ENCODE measurements around the gene ERCC6L2. TPM values are rescaled to one million over a fixed set of nuclear protein-coding genes. Genes with fewer than 3 reads are reported as not detected.

The ERCC6L2 gene
- polyA plus RNA-seq (2013, experiment 1 of 2) = 22.0 TPM
- 23.6 TPM for polyA plus RNA-seq (2013, experiment 2 of 2)

DNA sequence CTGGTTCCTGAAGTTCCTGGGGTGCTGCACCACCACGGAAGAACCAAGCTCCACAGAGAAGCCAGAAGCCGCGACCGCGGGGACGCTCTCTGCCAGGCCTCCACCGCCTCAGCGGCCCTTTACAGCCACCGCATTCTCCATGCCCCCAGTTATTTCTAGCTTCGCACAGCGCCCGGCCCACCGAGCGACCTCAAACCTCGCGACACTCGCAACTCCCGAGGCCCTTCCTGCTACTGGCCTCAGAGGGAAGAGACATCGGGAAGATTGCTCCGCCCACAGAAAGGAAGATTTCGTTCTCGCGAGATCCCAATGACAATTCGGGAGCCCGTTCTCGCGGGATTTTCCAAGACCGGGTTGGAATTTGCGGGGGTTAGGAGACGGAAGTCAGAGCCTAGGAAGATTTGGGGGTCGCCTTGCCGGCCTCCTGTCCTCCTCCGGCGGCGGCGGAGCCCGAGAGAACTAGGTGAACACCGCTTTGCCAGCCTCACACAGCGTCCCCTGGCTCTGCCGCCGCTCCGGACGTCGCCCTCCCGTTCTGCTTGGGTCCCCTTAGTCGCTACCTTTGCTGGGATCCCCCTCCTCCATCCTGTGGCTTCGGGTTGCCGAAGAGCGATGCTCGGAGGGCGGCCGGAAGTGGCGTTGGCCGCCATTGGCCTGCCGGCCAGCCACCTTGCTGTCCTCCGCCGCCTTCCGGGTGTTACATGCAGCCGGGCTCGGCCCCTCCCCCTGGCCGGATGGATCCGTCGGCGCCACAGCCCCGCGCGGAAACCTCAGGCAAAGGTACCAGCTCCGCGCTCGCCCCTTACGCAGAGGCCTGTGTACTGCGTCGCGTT is at the start of gene ERCC6L2:
Gene ERCC6L2, plus strand, starts transcription at position 387 of the 833 bp plus-strand sequence. Its CDS starts 348 bp downstream, at position 735.
- Histone ChIP-seq H3K4me1 (ENCODE audit: control insufficient read depth, low read depth, low read length) (no peaks in the 10 kb centered on the region), H4K8ac (ENCODE audit: low read depth, low read length) (peak within 1 kb of the TSS; percentile 92), H3K4ac (ENCODE audit: low read depth, low read length) (peak within 1 kb of the TSS; percentile 96), H3K79me1 (ENCODE audit: low read length) (peaks cover 7% of the 10 kb centered on the region), H3K27me3 (ENCODE audit: insufficient read depth, low read length, poor library complexity) (no peaks in the 10 kb centered on the region), H3K27ac (ENCODE audit: low read depth, low read length) (peak within 1 kb of the TSS; percentile 95), H3K36me3 (ENCODE audit: control insufficient read depth, insufficient read depth, low read length) (no peaks in the 10 kb centered on the region), H4K5ac (ENCODE audit: low read length) (no peak within 1 kb of the TSS), H3K79me2 (ENCODE audit: control insufficient read depth, insufficient read depth, low read length) (peaks cover 5% of the 10 kb centered on the region), H2AK5ac (ENCODE audit: low read length) (no peak within 1 kb of the TSS), H2BK120ac (ENCODE audit: low read depth, low read length) (peak within 1 kb of the TSS; percentile 74), H3K9ac (ENCODE audit: low read length) (peak within 1 kb of the TSS; percentile 92), H3K4me3 (ENCODE audit: low read length) (peak within 1 kb of the TSS; percentile 84), H3K4me2 (ENCODE audit: low read length) (peak within 1 kb of the TSS; percentile 53), H3K18ac (ENCODE audit: low read length) (peak within 1 kb of the TSS; percentile 81), H3K23ac (ENCODE audit: low read length) (peak within 1 kb of the TSS; percentile 97), H3K56ac (ENCODE audit: low read length) (peak within 1 kb of the TSS; percentile 93), H2BK15ac (replicated peaks; ENCODE audit: low read depth) (no peak within 1 kb of the TSS), H2BK5ac (ENCODE audit: low read length) (peak within 1 kb of the TSS; percentile 90)
- WGBS (ENCODE audit: extremely low coverage, insufficient coverage, low lambda C conversion rate) = no CpG with 5 or more reads among the region's 74 CpGs
- peak; percentile 100 for DNase-seq

GRCh38 chr9:95826183-95826838 is 49.2 kb upstream of the ERCC6L2 start:
- Histone ChIP-seq H2AK5ac (ENCODE audit: low read length) (no peak overlapping the region), H3K4ac (ENCODE audit: low read depth, low read length) (no peak overlapping the region), H2BK120ac (ENCODE audit: low read depth, low read length) (no peak overlapping the region), H3K27me3 (ENCODE audit: insufficient read depth, low read length, poor library complexity) (no peaks in the 10 kb centered on the region), H3K4me2 (ENCODE audit: low read length) (no peak overlapping the region), H3K23ac (ENCODE audit: low read length) (no peak overlapping the region), H3K56ac (ENCODE audit: low read length) (no peak overlapping the region), H3K36me3 (ENCODE audit: control insufficient read depth, insufficient read depth, low read length) (no peaks in the 10 kb centered on the region), H3K79me2 (ENCODE audit: control insufficient read depth, insufficient read depth, low read length) (no peaks in the 10 kb centered on the region), H2BK15ac (replicated peaks; ENCODE audit: low read depth) (no peak overlapping the region), H2BK5ac (ENCODE audit: low read length) (no peak overlapping the region), H4K5ac (ENCODE audit: low read length) (no peak overlapping the region), H3K4me3 (ENCODE audit: low read length) (no peak overlapping the region), H3K27ac (ENCODE audit: low read depth, low read length) (no peak overlapping the region), H3K18ac (ENCODE audit: low read length) (no peak overlapping the region), H3K79me1 (ENCODE audit: low read length) (no peaks in the 10 kb centered on the region), H3K9ac (ENCODE audit: low read length) (no peak overlapping the region), H4K8ac (ENCODE audit: low read depth, low read length) (no peak overlapping the region), H3K4me1 (ENCODE audit: control insufficient read depth, low read depth, low read length) (no peaks in the 10 kb centered on the region)
- DNase-seq = no peak
- no CpG with 5 or more reads among the region's 8 CpGs for WGBS (ENCODE audit: extremely low coverage, insufficient coverage, low lambda C conversion rate)

- no peak overlapping the region for H3K4ac ChIP-seq (ENCODE audit: low read depth, low read length)
- H4K8ac ChIP-seq (ENCODE audit: low read depth, low read length) = no peak overlapping the region
- no peak overlapping the region for H3K18ac ChIP-seq (ENCODE audit: low read length)
- no peak overlapping the region for H2BK15ac ChIP-seq (replicated peaks; ENCODE audit: low read depth)
- no peak overlapping the region for H3K4me3 ChIP-seq (ENCODE audit: low read length)
- no peaks in the 10 kb centered on the region for H3K27me3 ChIP-seq (ENCODE audit: insufficient read depth, low read length, poor library complexity)
- no peak overlapping the region for H2BK120ac ChIP-seq (ENCODE audit: low read depth, low read length)
- H3K9ac ChIP-seq (ENCODE audit: low read length) = no peak overlapping the region
- H3K79me1 ChIP-seq (ENCODE audit: low read length) = no peaks in the 10 kb centered on the region
- H3K4me2 ChIP-seq (ENCODE audit: low read length) = no peak overlapping the region
- H3K4me1 ChIP-seq (ENCODE audit: control insufficient read depth, low read depth, low read length) = no peaks in the 10 kb centered on the region
- H3K56ac ChIP-seq (ENCODE audit: low read length) = no peak overlapping the region
- WGBS (ENCODE audit: extremely low coverage, insufficient coverage, low lambda C conversion rate) = no CpG with 5 or more reads among the region's 3 CpGs
- H3K23ac ChIP-seq (ENCODE audit: low read length) = no peak overlapping the region
- H3K36me3 ChIP-seq (ENCODE audit: control insufficient read depth, insufficient read depth, low read length) = no peaks in the 10 kb centered on the region
- H3K79me2 ChIP-seq (ENCODE audit: control insufficient read depth, insufficient read depth, low read length) = no peaks in the 10 kb centered on the region
- H4K5ac ChIP-seq (ENCODE audit: low read length) = no peak overlapping the region
- DNase-seq = no peak
- no peak overlapping the region for H2AK5ac ChIP-seq (ENCODE audit: low read length)
- no peak overlapping the region for H2BK5ac ChIP-seq (ENCODE audit: low read length)
- H3K27ac ChIP-seq (ENCODE audit: low read depth, low read length) = no peak overlapping the region
These were observed 44.7 kb upstream of the ERCC6L2 start for GRCh38 chr9:95830768-95831167.

GRCh38 chr9:95831810-95832209 is 43.7 kb upstream of the ERCC6L2 start:
- DNase-seq = no peak
- Histone ChIP-seq H3K4me2 (ENCODE audit: low read length) (no peak overlapping the region), H4K5ac (ENCODE audit: low read length) (no peak overlapping the region), H2BK15ac (replicated peaks; ENCODE audit: low read depth) (no peak overlapping the region), H4K8ac (ENCODE audit: low read depth, low read length) (no peak overlapping the region), H3K36me3 (ENCODE audit: control insufficient read depth, insufficient read depth, low read length) (no peaks in the 10 kb centered on the region), H3K18ac (ENCODE audit: low read length) (no peak overlapping the region), H3K79me1 (ENCODE audit: low read length) (no peaks in the 10 kb centered on the region), H3K9ac (ENCODE audit: low read length) (no peak overlapping the region), H2BK5ac (ENCODE audit: low read length) (no peak overlapping the region), H2AK5ac (ENCODE audit: low read length) (no peak overlapping the region), H2BK120ac (ENCODE audit: low read depth, low read length) (no peak overlapping the region), H3K4me1 (ENCODE audit: control insufficient read depth, low read depth, low read length) (no peaks in the 10 kb centered on the region), H3K4ac (ENCODE audit: low read depth, low read length) (no peak overlapping the region), H3K27me3 (ENCODE audit: insufficient read depth, low read length, poor library complexity) (no peaks in the 10 kb centered on the region), H3K23ac (ENCODE audit: low read length) (no peak overlapping the region), H3K27ac (ENCODE audit: low read depth, low read length) (no peak overlapping the region), H3K56ac (ENCODE audit: low read length) (no peak overlapping the region), H3K4me3 (ENCODE audit: low read length) (no peak overlapping the region), H3K79me2 (ENCODE audit: control insufficient read depth, insufficient read depth, low read length) (no peaks in the 10 kb centered on the region)

DNA sequence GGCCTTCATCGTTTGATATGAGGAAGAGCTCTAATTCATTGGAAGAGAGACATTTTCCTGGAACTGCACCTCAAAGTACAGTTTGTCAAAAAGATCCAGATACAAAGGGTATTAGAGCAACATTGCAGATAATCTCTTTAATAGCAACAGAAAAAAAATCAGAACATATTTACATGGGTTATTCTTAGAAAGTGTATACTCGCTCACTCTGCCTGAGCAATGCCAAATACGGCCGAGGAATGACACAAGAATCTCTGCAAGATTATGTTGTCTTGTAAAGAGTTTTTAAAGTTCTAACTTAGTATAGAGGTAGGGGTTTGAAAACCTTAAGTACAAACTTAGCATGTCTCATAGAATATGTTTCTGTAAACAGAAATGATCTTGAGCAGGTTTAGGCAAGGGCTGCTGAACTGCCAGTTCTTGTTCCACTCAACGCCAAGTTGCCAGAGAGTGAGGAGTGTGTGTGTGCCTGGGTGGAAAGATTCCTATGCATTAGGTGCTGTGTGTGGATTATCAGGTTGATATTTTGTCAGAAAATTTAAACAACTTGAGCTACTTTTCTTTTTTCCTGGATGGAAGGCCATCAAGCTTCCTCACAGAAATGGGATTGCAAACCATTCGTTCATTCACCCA is 41.8 kb upstream of the ERCC6L2 start:
- WGBS (ENCODE audit: extremely low coverage, insufficient coverage, low lambda C conversion rate) = no CpG with 5 or more reads among the region's 6 CpGs
- Histone ChIP-seq H3K79me2 (ENCODE audit: control insufficient read depth, insufficient read depth, low read length) (no peaks in the 10 kb centered on the region), H4K8ac (ENCODE audit: low read depth, low read length) (no peak overlapping the region), H3K4ac (ENCODE audit: low read depth, low read length) (no peak overlapping the region), H2BK120ac (ENCODE audit: low read depth, low read length) (no peak overlapping the region), H3K56ac (ENCODE audit: low read length) (no peak overlapping the region), H3K23ac (ENCODE audit: low read length) (no peak overlapping the region), H3K27ac (ENCODE audit: low read depth, low read length) (no peak overlapping the region), H3K9ac (ENCODE audit: low read length) (no peak overlapping the region), H3K4me1 (ENCODE audit: control insufficient read depth, low read depth, low read length) (no peaks in the 10 kb centered on the region), H2BK5ac (ENCODE audit: low read length) (no peak overlapping the region), H3K4me2 (ENCODE audit: low read length) (no peak overlapping the region), H3K36me3 (ENCODE audit: control insufficient read depth, insufficient read depth, low read length) (no peaks in the 10 kb centered on the region), H3K27me3 (ENCODE audit: insufficient read depth, low read length, poor library complexity) (no peaks in the 10 kb centered on the region), H3K79me1 (ENCODE audit: low read length) (no peaks in the 10 kb centered on the region), H2AK5ac (ENCODE audit: low read length) (no peak overlapping the region), H2BK15ac (replicated peaks; ENCODE audit: low read depth) (no peak overlapping the region), H3K18ac (ENCODE audit: low read length) (no peak overlapping the region), H3K4me3 (ENCODE audit: low read length) (no peak overlapping the region), H4K5ac (ENCODE audit: low read length) (no peak overlapping the region)
- no peak for DNase-seq
